Liver (tissue), 9 donors: ENCODE data around the gene RAB32. TPM values are rescaled to one million over a fixed set of nuclear protein-coding genes. Genes with fewer than 3 reads are reported as not detected.

Source experiments
- DNase-seq: peaks from one replicate; pipeline ENCODE4 v3.0.0-alpha.2; 2017; ENCODE audit warnings: low spot score
- H3K27ac ChIP-seq, 2 donors: one replicate each; pipeline ENCODE4 v1.7.0; 2013; ENCODE audit warnings: inconsistent platforms in 2 of 2, low read length in 2 of 2, control low read depth in 1 of 2, low read depth in 1 of 2, mild to moderate bottlenecking in 1 of 2
- H3K27me3 ChIP-seq, 4 donors: one replicate each; pipeline versions ENCODE4 v1.6.1 to v1.7.0; 2013; ENCODE audit warnings: low read length in 3 of 4, inconsistent platforms in 1 of 4, mild to moderate bottlenecking in 1 of 4, moderate library complexity in 1 of 4; ENCODE audit not compliant: control insufficient read depth in 4 of 4, insufficient read depth in 4 of 4
- H3K36me3 ChIP-seq, 4 donors: one replicate each; pipeline versions ENCODE4 v1.6.1 to v1.7.0; 2013; ENCODE audit warnings: low read length in 3 of 4, mild to moderate bottlenecking in 3 of 4, low read depth in 1 of 4, moderate library complexity in 1 of 4; ENCODE audit not compliant: control insufficient read depth in 4 of 4, insufficient read depth in 3 of 4
- H3K4me1 ChIP-seq, 4 donors: one replicate each; pipeline versions ENCODE4 v1.6.1 to v1.7.0; 2013; ENCODE audit warnings: low read length in 3 of 4, mild to moderate bottlenecking in 3 of 4, moderate library complexity in 1 of 4; ENCODE audit not compliant: control insufficient read depth in 4 of 4, insufficient read depth in 4 of 4
- H3K4me3 ChIP-seq, 3 donors: one replicate each; pipeline versions ENCODE4 v1.6.1 to v1.7.0; 2013; ENCODE audit warnings: low read length in 3 of 3, control low read depth in 1 of 3, low read depth in 1 of 3, mild to moderate bottlenecking in 1 of 3
- H3K9ac ChIP-seq, 2 donors: one replicate each; pipeline ENCODE4 v1.7.0; 2013; ENCODE audit warnings: low read length in 2 of 2, mild to moderate bottlenecking in 2 of 2, moderate library complexity in 2 of 2, control low read depth in 1 of 2, low read depth in 1 of 2
- H3K9me3 ChIP-seq, 4 donors: one replicate each; pipeline versions ENCODE4 v1.6.1 to v1.7.0; 2013; ENCODE audit warnings: low read length in 3 of 4; ENCODE audit not compliant: control insufficient read depth in 4 of 4
- ATF3 ChIP-seq: IDR thresholded peaks from 2 replicates; pipeline ENCODE4 v1.6.1; 2016; ENCODE audit warnings: antibody characterized with exemption
- EGR1 ChIP-seq, 2 donors: IDR thresholded peaks; 2 replicates each; pipeline ENCODE4 v1.6.1; 2016 to 2018; ENCODE audit warnings: antibody characterized with exemption in 2 of 2, low read depth in 2 of 2
- FOXA1 ChIP-seq: IDR thresholded peaks from 2 replicates; pipeline ENCODE4 v1.6.1; 2016; ENCODE audit warnings: antibody characterized with exemption
- FOXA2 ChIP-seq: IDR thresholded peaks from 2 replicates; pipeline ENCODE4 v1.6.1; 2016; ENCODE audit warnings: antibody characterized with exemption
- HNF4A ChIP-seq, 2 donors: conservative IDR thresholded peaks; 2 replicates each; pipeline ENCODE4 v1.6.1; 2016; ENCODE audit warnings: antibody characterized with exemption in 2 of 2, mild to moderate bottlenecking in 2 of 2
- JUND ChIP-seq, 2 donors: IDR thresholded peaks; 2 replicates each; pipeline ENCODE4 v1.6.1; 2016; ENCODE audit warnings: antibody characterized with exemption in 2 of 2
- NR2F2 ChIP-seq: IDR thresholded peaks from 2 replicates; pipeline ENCODE4 v1.6.1; 2016; ENCODE audit warnings: antibody characterized with exemption
- RAD21 ChIP-seq, 2 donors: IDR thresholded peaks; 2 replicates each; pipeline ENCODE4 v1.6.1; 2016; ENCODE audit warnings: antibody characterized with exemption in 2 of 2, mild to moderate bottlenecking in 2 of 2
- REST ChIP-seq: IDR thresholded peaks from 2 replicates; pipeline ENCODE4 v1.6.1; 2016; ENCODE audit warnings: antibody characterized with exemption, mild to moderate bottlenecking
- RXRA ChIP-seq, 2 donors: IDR thresholded peaks; 2 replicates each; pipeline ENCODE4 v1.6.1; 2017 to 2018; ENCODE audit warnings: antibody characterized with exemption in 2 of 2, mild to moderate bottlenecking in 1 of 2
- SP1 ChIP-seq: IDR thresholded peaks from 2 replicates; pipeline ENCODE4 v1.6.1; 2018; ENCODE audit warnings: antibody characterized with exemption, mild to moderate bottlenecking
- TAF1 ChIP-seq: conservative IDR thresholded peaks from 2 replicates; pipeline ENCODE4 v1.6.1; 2016; ENCODE audit warnings: antibody characterized with exemption, mild to moderate bottlenecking
- YY1 ChIP-seq: IDR thresholded peaks from 2 replicates; pipeline ENCODE4 v1.6.1; 2016; ENCODE audit warnings: antibody characterized with exemption, mild to moderate bottlenecking
- WGBS: extraction: QIAGEN DNeasy Blood & Tissue Kit; methylation state at CpG from one replicate; pipeline ENCODE4 v1.1.7; 2013; 5-methylcytosine and 5-hydroxymethylcytosine counted together
- polyA plus RNA-seq, 2 donors: library from polyadenylated mRNA; stranded (reverse) in 1 of 2; unstranded in 1 of 2; fragments of 200-250 nt in 1 of 2; fragments of >200 nt in 1 of 2; fragmentation: Nextera tagmentation in 1 of 2; extraction: Ambion mirVana in 1 of 2; gene quantifications; one replicate each; pipeline versions ENCODE4 v1.2.1 to v1.2.3, GENCODE V29; 2013 to 2015
- total RNA-seq, 2 donors: library from RNA; depleted of rRNA; stranded (reverse); fragments of >200 nt; gene quantifications; one replicate each; pipeline ENCODE4 v1.2.3, GENCODE V29; 2014
- TF ChIP-seq, protein P1 (sequence below): IDR thresholded peaks from 2 replicates; pipeline ENCODE4 v1.6.1; 2016; ENCODE audit warnings: antibody characterized with exemption
- donor health status: healthy.
- donor health status: healthy.
- donor health status: healthy.
- donor health status: healthy.
- donor health status: healthy.

RAB32 gene
- total and polyA plus RNA-seq, 4 donors: 13.6 to 49.9 (median 31.1) TPM

- TF ChIP-seq RXRA (IDR thresholded peaks at IDR 0.05) (no peak), REST (no peak), FOXA2 (no peak), ATF3 (no peak), YY1 (no peak), NR2F2 (no peak), SP1 (no peak), RAD21 (IDR thresholded peaks at IDR 0.05) (no peak), JUND (IDR thresholded peaks at IDR 0.05) (no peak), EGR1 (IDR thresholded peaks at IDR 0.05; ENCODE audit: low read depth in 2 of 2) (no peak)
- TF ChIP-seq, protein P1, sequence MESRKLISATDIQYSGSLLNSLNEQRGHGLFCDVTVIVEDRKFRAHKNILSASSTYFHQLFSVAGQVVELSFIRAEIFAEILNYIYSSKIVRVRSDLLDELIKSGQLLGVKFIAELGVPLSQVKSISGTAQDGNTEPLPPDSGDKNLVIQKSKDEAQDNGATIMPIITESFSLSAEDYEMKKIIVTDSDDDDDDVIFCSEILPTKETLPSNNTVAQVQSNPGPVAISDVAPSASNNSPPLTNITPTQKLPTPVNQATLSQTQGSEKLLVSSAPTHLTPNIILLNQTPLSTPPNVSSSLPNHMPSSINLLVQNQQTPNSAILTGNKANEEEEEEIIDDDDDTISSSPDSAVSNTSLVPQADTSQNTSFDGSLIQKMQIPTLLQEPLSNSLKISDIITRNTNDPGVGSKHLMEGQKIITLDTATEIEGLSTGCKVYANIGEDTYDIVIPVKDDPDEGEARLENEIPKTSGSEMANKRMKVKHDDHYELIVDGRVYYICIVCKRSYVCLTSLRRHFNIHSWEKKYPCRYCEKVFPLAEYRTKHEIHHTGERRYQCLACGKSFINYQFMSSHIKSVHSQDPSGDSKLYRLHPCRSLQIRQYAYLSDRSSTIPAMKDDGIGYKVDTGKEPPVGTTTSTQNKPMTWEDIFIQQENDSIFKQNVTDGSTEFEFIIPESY: no peak
- WGBS: 94% methylated on average over 1 of the region's 1 CpG
Measured at GRCh38 chr6:146590492-146590891, 46.9 kb downstream of the RAB32 start.

DNA sequence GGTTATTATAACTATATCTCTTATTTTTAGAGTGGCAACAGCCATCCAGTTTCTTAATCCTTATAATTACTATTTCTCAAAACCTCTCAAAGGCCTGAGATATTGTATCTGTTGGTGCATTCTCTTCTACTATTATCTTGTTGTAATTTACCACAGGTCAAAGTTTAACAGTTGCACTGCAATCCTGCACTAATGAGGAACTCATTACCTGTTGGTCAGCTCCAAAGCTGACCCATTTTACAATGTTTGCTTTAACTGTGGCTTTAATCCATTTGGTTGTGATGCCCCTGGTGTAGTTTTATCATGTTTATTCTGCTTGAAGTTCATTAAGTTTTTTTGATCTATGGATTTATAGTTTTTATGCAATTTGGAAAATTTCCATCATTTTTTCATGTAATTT, 48.8 kb downstream of the RAB32 start:
- no peak overlapping the region for H3K27ac ChIP-seq
- no peak overlapping the region for H3K9ac ChIP-seq
- H3K36me3 ChIP-seq: no peaks in the 10 kb centered on the region
- DNase-seq: no peak
- H3K9me3 ChIP-seq: no peaks in the 10 kb centered on the region
- H3K4me1 ChIP-seq: no peaks in the 10 kb centered on the region
- H3K4me3 ChIP-seq: no peak overlapping the region
- H3K27me3 ChIP-seq: no peaks in the 10 kb centered on the region
- TF ChIP-seq HNF4A (conservative IDR thresholded peaks at IDR 0.05) (no peak), TAF1 (no peak), RXRA (IDR thresholded peaks at IDR 0.05) (no peak), FOXA1 (no peak), REST (no peak), ATF3 (no peak), FOXA2 (no peak), EGR1 (IDR thresholded peaks at IDR 0.05; ENCODE audit: low read depth in 2 of 2) (no peak)
- TF ChIP-seq, protein P1: no peak

More at GRCh38 chr6:146590492-146590891, 46.9 kb downstream of the RAB32 start:
- DNase-seq: no peak
- H3K9ac ChIP-seq: no peak overlapping the region
- H3K36me3 ChIP-seq: no peaks in the 10 kb centered on the region
- H3K4me1 ChIP-seq: no peaks in the 10 kb centered on the region
- no peak overlapping the region for H3K4me3 ChIP-seq
- H3K27me3 ChIP-seq: no peaks in the 10 kb centered on the region
- no peaks in the 10 kb centered on the region for H3K9me3 ChIP-seq
- H3K27ac ChIP-seq: no peak overlapping the region
